Central memory CD8-positive, alpha-beta T cell (primary cell): ENCODE data around the gene RAB17.

Experiments
- ATAC-seq: fragments of 150-1000 bp; cut with Tn5 transposase; replicated peaks from 2 replicates; pipeline ENCODE4 v1.10.0; 2022; ENCODE audit warnings: mild to moderate bottlenecking, moderate FRiP score, moderate number of reproducible peaks; ENCODE audit not compliant: poor library complexity, severe bottlenecking; ENCODE audit errors: extremely low read depth
- DNase-seq, 2 donors: peaks; one replicate each; pipeline ENCODE4 v3.0.0; 2021; ENCODE audit warnings: low spot score in 2 of 2
- H3K27ac Mint-ChIP-seq: one replicate; pipeline ENCODE4 v1.8.0; 2022; ENCODE audit warnings: low read depth, mild to moderate bottlenecking, moderate library complexity, mixed read lengths
- H3K27me3 Mint-ChIP-seq: one replicate; pipeline ENCODE4 v1.8.0; 2022; ENCODE audit warnings: mixed read lengths
- H3K36me3 Mint-ChIP-seq: one replicate; pipeline ENCODE4 v1.8.0; 2022; ENCODE audit warnings: mild to moderate bottlenecking, moderate library complexity, mixed read lengths; ENCODE audit not compliant: insufficient read depth
- H3K4me1 Mint-ChIP-seq: one replicate; pipeline ENCODE4 v1.8.0; 2022; ENCODE audit warnings: mixed read lengths
- H3K4me3 Mint-ChIP-seq: one replicate; pipeline ENCODE4 v1.8.0; 2022; ENCODE audit warnings: mild to moderate bottlenecking, moderate library complexity, mixed read lengths
- H3K9me3 Mint-ChIP-seq: one replicate; pipeline ENCODE4 v1.8.0; 2022; ENCODE audit warnings: mixed read lengths

RAB17 gene

DNA sequence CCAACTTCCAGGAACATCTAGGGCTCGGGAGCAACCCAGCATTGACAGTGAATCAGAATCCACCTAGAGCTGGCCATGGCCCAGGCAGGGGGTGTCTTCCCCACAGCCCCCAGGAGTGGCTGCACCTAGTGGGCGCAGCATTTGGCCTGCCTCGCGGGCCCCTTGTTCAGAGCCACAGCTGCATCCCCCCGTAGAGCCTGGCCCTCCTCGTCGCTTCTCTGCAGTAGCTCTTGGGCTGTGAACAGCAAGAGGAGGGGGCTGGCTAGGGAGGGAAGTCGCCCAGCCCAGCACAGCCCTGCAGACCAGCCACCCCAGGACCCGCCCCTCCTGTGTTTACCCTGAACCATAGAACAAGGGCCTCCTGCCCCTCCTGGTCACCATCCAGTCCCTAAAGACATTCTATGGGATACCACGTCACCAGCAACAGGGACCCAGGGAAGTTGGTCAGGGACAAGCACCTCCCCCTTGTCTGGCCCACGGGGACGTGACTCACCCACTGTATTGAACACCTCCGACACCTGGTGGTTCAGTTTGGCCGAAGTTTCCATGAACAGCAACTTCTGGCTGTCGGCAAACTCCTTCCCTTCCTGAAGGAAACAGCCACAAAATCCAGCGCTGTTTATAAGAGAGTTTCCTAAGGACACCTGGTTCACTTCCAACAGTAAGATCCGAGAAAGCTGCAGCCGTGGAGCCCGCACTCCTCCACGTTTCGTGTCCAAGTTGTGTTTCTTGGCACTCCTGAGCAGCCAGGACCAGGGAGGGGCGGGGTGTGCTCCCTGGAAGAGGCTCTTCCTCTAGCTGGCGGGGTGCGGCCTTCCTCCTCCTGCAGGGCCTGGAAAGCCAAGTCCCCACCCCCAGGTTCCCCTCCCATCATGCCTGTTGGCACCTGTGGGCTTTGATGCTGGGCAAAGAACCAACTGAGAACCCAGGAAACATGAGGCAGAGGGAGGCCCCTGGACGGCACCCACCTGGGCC, 15.4 kb downstream of the RAB17 start:
- no peak for ATAC-seq
- Mint-ChIP-seq H3K27ac (no peak overlapping the region), H3K36me3 (no peaks in the 10 kb centered on the region), H3K9me3 (no peaks in the 10 kb centered on the region), H3K4me1 (peaks cover 5% of the 10 kb centered on the region), H3K27me3 (peaks cover 23% of the 10 kb centered on the region), H3K4me3 (no peak overlapping the region)
- DNase-seq = no peak

DNA sequence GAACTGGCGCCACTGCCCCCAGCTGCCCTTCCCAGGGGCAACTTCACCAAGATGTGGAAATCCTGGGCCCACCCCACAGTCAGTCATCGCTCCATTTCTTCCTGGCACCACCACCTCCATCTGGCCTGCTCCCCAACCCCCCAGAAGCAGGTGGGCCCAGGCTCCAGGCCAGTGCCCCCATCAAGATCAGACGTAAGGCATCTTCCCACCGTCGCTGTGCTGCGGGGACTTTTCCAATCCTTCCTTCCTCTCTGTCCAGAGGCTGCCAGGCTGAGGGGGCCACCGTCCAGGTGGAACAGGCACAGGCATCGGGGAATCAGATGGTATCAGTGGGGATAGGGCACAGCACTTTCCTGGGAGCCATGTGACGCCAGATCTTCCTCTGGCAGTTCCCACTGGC, 16.1 kb downstream of the RAB17 start:
- peaks cover 23% of the 10 kb centered on the region for H3K27me3 Mint-ChIP-seq
- no peak overlapping the region for H3K4me3 Mint-ChIP-seq
- no peaks in the 10 kb centered on the region for H3K36me3 Mint-ChIP-seq
- DNase-seq (no peak), ATAC-seq (no peak)
- peaks cover 5% of the 10 kb centered on the region for H3K4me1 Mint-ChIP-seq
- H3K27ac Mint-ChIP-seq = no peak overlapping the region
- no peaks in the 10 kb centered on the region for H3K9me3 Mint-ChIP-seq

DNA sequence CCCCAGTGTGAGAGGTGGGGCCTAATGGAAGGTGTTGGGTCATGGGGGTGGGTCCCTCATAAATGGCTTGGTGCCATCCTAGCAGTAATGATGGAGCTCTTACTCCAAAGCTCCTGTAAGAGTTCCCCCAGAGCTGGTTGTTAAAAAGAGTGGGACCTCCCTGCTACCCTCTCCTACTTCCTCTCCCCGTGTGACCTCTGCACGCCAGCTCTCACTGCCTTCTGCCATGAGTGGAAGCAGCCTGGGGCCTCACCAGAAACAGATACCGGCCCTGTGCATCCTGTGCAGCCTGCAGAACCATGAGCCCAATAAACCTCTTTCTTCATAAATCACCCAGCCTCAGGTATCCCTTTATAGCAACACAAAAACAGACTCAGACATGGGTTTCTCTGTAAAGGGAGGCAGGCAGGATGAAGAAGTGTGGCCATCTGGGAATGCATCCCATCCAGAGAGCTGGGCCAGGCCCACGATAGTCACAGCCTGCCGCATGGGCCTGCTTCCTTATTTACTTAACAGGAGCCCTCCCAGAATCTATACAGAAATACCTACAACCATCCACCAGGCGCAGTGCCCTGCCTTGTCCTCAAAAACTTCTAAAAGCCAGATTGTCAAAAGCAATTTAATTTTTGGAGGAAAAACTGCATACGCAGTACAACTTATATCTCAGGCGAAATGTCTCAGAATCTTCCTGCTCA, 16.7 kb downstream of the RAB17 start:
- Mint-ChIP-seq H3K36me3 (no peaks in the 10 kb centered on the region), H3K4me3 (no peak overlapping the region), H3K9me3 (no peaks in the 10 kb centered on the region), H3K27me3 (peaks cover 23% of the 10 kb centered on the region), H3K4me1 (peaks cover 5% of the 10 kb centered on the region), H3K27ac (no peak overlapping the region)
- ATAC-seq = no peak
- no peak for DNase-seq

- no peak overlapping the region for H3K27ac Mint-ChIP-seq
- H3K36me3 Mint-ChIP-seq = no peaks in the 10 kb centered on the region
- peaks cover 23% of the 10 kb centered on the region for H3K27me3 Mint-ChIP-seq
- H3K9me3 Mint-ChIP-seq = no peaks in the 10 kb centered on the region
- no peak for ATAC-seq
- DNase-seq = no peak
- no peak overlapping the region for H3K4me3 Mint-ChIP-seq
- H3K4me1 Mint-ChIP-seq = peaks cover 5% of the 10 kb centered on the region
Observed at GRCh38 chr2:237572742-237573101, 17.8 kb downstream of the RAB17 start.

DNA sequence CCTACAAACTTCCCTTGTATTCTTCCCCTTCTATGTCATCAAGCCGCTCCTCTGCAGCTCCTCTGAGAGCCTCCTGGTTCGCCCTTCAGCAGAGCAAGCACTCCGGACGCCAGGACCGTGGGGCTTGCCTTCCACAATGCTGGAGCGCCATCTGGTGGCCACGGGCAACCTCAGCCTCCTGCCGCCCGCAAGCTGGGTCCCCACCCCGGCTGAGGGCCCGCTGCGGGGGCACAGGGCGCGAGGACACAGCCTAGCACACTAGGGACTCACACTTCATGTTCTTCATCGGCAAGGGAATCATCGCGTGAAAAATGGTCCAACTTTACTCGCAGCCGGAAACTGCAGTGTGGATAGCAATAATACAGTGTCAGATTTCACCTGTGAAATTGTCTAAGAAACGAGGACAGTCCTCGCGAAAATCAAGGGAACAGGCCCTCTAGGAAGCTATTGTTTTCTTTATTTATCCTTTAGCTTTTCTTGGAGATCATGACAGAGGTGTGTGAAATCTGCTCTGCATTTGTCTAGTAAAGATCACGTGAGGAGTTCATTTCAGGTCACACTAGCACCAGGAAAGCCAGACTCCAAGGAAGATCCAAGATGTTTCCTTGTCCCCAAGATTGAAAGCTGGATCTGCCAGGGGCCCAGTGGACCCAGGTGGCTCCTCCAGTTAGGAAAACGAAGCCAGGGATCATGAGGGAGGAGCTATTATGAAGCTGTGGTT, 18.4 kb downstream of the RAB17 start:
- H3K27me3 Mint-ChIP-seq = peaks cover 19% of the 10 kb centered on the region
- DNase-seq (peak; percentile 61 to 83), ATAC-seq (peak; percentile 88)
- no peak overlapping the region for H3K4me3 Mint-ChIP-seq
- H3K27ac Mint-ChIP-seq = no peak overlapping the region
- peaks cover 5% of the 10 kb centered on the region for H3K4me1 Mint-ChIP-seq
- no peaks in the 10 kb centered on the region for H3K9me3 Mint-ChIP-seq
- no peaks in the 10 kb centered on the region for H3K36me3 Mint-ChIP-seq

GRCh38 chr2:237571551-237571950, 19.0 kb downstream of the RAB17 start:
- no peak overlapping the region for H3K4me3 Mint-ChIP-seq
- H3K9me3 Mint-ChIP-seq = no peaks in the 10 kb centered on the region
- no peak for ATAC-seq
- H3K27ac Mint-ChIP-seq = no peak overlapping the region
- peaks cover 5% of the 10 kb centered on the region for H3K4me1 Mint-ChIP-seq
- peaks cover 13% of the 10 kb centered on the region for H3K27me3 Mint-ChIP-seq
- no peak for DNase-seq
- no peaks in the 10 kb centered on the region for H3K36me3 Mint-ChIP-seq

DNA sequence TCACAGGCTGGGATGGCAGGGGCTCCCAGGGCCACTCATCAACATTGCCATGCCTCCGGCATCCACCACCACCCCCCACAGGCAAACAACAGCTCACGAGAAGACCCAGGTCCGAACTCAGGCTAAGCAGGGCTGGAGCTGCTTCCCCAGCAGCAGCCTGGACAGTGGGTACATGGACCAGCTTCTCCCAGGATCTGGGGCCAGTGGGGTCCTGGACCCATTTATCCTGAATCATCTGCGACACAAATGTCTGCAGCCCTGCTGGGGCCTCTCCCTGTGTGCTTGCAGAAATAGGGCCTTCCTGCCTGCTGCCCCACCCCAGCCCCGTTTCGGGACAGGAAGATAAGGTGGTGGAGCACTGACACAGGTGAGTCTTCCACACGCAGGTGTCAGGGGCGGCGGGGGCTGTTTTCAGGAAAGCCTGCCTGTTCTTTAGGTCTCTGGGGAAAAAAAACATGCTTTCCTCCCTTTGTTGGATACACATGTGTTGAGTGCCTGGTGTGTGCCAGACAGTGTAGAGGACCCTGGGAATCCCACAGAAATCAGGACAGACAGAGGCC, 19.7 kb downstream of the RAB17 start:
- peaks cover 5% of the 10 kb centered on the region for H3K4me1 Mint-ChIP-seq
- no peak for ATAC-seq
- no peak for DNase-seq
- no peak overlapping the region for H3K4me3 Mint-ChIP-seq
- peaks cover 6% of the 10 kb centered on the region for H3K27me3 Mint-ChIP-seq
- no peak overlapping the region for H3K27ac Mint-ChIP-seq
- H3K9me3 Mint-ChIP-seq = no peaks in the 10 kb centered on the region
- H3K36me3 Mint-ChIP-seq = no peaks in the 10 kb centered on the region

DNA sequence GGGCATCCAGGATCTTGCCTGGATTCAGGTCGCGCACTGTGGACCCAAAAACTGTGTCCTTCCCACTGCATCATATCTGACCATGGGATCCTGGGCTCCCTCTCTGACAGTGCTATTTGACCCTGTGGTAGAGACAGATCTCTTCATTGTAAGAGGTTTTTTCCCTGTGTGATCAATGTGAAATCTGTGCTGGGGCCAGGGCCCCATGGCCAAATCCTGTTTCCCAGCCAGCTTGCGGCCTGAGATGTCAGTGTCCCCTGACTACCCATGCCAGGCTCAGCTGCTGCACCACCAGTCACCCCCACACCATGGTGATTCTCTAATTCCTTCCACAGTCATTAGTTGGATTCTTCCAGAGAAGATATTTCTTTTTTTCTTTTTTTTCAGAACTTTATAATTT, 20.6 kb downstream of the RAB17 start:
- H3K4me3 Mint-ChIP-seq = no peak overlapping the region
- no peak overlapping the region for H3K27ac Mint-ChIP-seq
- ATAC-seq (no peak), DNase-seq (no peak)
- peaks cover 5% of the 10 kb centered on the region for H3K4me1 Mint-ChIP-seq
- H3K27me3 Mint-ChIP-seq = peaks cover under 1% of the 10 kb centered on the region
- H3K9me3 Mint-ChIP-seq = no peaks in the 10 kb centered on the region
- H3K36me3 Mint-ChIP-seq = no peaks in the 10 kb centered on the region

DNA sequence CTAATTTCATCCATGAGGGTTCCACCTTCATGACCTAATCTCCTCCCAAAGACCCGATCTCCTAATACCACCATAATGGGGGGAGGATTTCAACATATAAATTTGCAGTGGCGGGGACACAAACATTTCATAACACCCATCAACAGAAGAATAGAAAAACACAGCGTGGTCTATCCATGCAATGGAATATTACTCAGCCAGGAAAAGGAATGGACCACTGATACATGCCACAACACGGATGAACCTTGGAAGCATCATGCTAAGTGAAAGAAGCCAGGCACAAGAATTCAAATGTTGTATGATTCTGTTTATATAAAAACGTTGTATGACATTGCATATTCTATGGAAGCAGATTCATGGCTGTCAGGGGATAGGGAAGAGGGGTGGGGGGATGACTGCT, 21.5 kb downstream of the RAB17 start:
- Mint-ChIP-seq H3K27ac (no peak overlapping the region), H3K9me3 (no peaks in the 10 kb centered on the region), H3K27me3 (no peaks in the 10 kb centered on the region), H3K4me1 (peaks cover 5% of the 10 kb centered on the region), H3K36me3 (no peaks in the 10 kb centered on the region), H3K4me3 (no peak overlapping the region)
- no peak for ATAC-seq
- no peak for DNase-seq

DNA sequence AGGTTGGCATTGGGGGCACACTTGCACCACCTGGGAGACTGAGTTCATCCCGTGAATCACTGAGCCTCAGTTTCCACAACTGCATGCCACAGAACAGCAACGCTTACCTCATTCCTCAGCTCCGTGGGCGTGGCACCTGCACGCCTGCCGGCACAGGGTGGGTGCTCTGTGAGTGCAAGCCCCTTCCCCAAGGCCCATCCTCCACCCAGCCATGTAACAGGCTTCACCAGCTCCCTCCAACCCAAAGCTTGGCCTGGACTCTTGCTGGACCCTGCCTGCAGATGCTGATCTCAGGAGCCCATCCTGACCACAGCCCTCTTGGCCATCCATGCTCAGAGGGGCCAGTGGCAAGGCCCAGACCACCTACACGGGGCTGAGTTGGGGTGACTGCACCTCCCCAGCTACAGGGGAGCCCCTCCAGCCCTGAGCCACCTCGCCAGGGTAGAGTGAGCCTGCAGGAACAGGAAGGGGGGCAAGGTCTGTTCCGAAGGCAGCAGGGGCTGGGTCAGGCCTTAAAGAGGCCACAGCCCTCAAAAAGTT, 22.3 kb downstream of the RAB17 start:
- no peak overlapping the region for H3K27ac Mint-ChIP-seq
- no peaks in the 10 kb centered on the region for H3K36me3 Mint-ChIP-seq
- no peaks in the 10 kb centered on the region for H3K9me3 Mint-ChIP-seq
- no peaks in the 10 kb centered on the region for H3K27me3 Mint-ChIP-seq
- H3K4me3 Mint-ChIP-seq = no peak overlapping the region
- ATAC-seq (no peak), DNase-seq (no peak)
- peaks cover 5% of the 10 kb centered on the region for H3K4me1 Mint-ChIP-seq

- H3K27ac Mint-ChIP-seq = no peak overlapping the region
- no peak overlapping the region for H3K4me3 Mint-ChIP-seq
- H3K4me1 Mint-ChIP-seq = peaks cover 5% of the 10 kb centered on the region
- H3K27me3 Mint-ChIP-seq = no peaks in the 10 kb centered on the region
- ATAC-seq (no peak), DNase-seq (no peak)
- H3K36me3 Mint-ChIP-seq = no peaks in the 10 kb centered on the region
- H3K9me3 Mint-ChIP-seq = no peaks in the 10 kb centered on the region
Observed at GRCh38 chr2:237567276-237568029, 23.1 kb downstream of the RAB17 start.
